Thyroid gland (tissue), 4 donors: ENCODE data around the gene ITGB1BP1.

Experiments used
- POLR2A ChIP-seq, 2 donors: fragments of 450-650 bp; IDR thresholded peaks; one replicate each; pipeline ENCODE4 v1.6.1; 2017; ENCODE audit warnings: antibody characterized with exemption in 2 of 2, mild to moderate bottlenecking in 2 of 2, moderate library complexity in 1 of 2
- TF ChIP-seq, protein P1 (sequence below), 6 experiments: fragments of 200-600 bp in 3 of 6; fragments of 450-650 bp in 3 of 6; sonication (generic) in 3 of 6; IDR thresholded peaks; one replicate each; pipeline ENCODE4 v1.5.1; 2016 to 2019; ENCODE audit warnings: antibody characterized with exemption in 6 of 6, mild to moderate bottlenecking in 2 of 6, inconsistent platforms in 1 of 6, moderate library complexity in 1 of 6

- TF ChIP-seq, protein P1, sequence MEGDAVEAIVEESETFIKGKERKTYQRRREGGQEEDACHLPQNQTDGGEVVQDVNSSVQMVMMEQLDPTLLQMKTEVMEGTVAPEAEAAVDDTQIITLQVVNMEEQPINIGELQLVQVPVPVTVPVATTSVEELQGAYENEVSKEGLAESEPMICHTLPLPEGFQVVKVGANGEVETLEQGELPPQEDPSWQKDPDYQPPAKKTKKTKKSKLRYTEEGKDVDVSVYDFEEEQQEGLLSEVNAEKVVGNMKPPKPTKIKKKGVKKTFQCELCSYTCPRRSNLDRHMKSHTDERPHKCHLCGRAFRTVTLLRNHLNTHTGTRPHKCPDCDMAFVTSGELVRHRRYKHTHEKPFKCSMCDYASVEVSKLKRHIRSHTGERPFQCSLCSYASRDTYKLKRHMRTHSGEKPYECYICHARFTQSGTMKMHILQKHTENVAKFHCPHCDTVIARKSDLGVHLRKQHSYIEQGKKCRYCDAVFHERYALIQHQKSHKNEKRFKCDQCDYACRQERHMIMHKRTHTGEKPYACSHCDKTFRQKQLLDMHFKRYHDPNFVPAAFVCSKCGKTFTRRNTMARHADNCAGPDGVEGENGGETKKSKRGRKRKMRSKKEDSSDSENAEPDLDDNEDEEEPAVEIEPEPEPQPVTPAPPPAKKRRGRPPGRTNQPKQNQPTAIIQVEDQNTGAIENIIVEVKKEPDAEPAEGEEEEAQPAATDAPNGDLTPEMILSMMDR (IDR thresholded peaks at IDR 0.05), result no peak
- TF ChIP-seq POLR2A (IDR thresholded peaks at IDR 0.05), result no peak
These were observed 1.3 kb upstream of the ITGB1BP1 start for GRCh38 chr2:9424447-9425164.
